ENCODE results near the gene CDH7.

Gene CDH7

DNA sequence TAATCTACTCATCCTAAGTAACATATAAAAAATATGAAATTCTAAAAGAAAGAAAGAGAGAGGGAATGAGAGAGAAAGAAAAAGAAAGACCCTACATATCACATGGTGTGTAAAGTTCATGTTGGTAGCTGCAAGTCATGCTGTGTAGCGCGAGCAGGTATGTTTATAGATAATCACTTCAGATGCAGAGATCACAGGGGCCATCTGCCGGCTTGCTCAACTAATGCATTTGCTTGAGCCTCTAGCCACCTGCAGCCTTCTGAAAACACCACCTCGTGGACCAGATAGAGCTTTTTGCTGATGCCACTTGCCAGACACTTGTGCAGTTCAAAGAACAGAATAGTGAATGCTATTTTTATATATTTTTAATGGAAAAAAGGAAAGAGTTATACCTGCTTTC, 37.6 kb downstream of the CDH7 start:
- TF ChIP-seq, protein P1, sequence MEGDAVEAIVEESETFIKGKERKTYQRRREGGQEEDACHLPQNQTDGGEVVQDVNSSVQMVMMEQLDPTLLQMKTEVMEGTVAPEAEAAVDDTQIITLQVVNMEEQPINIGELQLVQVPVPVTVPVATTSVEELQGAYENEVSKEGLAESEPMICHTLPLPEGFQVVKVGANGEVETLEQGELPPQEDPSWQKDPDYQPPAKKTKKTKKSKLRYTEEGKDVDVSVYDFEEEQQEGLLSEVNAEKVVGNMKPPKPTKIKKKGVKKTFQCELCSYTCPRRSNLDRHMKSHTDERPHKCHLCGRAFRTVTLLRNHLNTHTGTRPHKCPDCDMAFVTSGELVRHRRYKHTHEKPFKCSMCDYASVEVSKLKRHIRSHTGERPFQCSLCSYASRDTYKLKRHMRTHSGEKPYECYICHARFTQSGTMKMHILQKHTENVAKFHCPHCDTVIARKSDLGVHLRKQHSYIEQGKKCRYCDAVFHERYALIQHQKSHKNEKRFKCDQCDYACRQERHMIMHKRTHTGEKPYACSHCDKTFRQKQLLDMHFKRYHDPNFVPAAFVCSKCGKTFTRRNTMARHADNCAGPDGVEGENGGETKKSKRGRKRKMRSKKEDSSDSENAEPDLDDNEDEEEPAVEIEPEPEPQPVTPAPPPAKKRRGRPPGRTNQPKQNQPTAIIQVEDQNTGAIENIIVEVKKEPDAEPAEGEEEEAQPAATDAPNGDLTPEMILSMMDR (IDR thresholded peaks at IDR 0.05; ENCODE audit: borderline replicate concordance, control extremely low read depth, extremely low read depth, insufficient read depth, missing control alignments) = no peak
- in situ Hi-C loops (cut with MboI; ENCODE audit: low sequenced_read_pairs, unreplicated experiment) = no loop called here
- DNase-seq (ENCODE audit: low spot score) = no peak

DNA sequence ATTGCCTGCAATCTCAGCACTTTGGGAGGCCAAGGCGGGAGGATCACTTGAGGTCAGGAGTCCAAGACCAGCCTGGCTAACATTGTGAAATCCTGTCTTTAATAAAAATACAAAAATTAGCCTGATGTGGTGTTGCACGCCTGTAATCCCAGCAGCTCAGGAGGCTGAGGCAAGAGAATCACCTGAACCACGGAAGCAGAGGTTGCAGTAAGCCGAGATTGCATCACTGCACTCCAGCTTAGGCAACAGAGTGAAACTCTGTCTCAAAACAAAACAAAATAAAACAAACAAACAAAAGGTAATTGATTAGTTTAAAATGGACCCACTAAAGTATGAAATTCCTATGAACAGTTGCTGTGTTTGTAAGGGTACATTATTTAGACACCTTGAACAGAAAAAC, 39.8 kb downstream of the CDH7 start:
- in situ Hi-C loops (cut with MboI; ENCODE audit: low sequenced_read_pairs, unreplicated experiment) = no loop called here
- no peak for DNase-seq (ENCODE audit: low spot score)
- TF ChIP-seq, protein P1 (IDR thresholded peaks at IDR 0.05; ENCODE audit: borderline replicate concordance, control extremely low read depth, extremely low read depth, insufficient read depth, missing control alignments) = no peak

DNA sequence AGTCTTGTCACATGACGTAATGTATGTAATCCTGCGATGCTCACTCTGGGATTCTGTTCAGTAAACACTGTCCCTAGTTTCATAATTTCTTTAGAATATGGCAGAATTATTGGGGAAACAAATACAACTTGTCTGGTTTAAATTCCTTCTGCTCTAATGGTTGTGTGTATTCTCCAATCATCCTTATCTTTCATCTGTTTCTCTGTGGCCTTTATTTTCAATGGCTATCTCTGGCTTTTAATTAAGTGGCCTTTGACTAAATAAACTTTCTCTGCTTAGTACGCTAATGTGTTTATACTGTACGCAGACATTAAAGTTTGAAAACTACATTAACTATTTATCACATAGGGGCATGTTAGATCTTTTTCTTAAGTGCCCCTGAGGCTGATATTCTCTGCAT, 40.9 kb downstream of the CDH7 start:
- no peak for DNase-seq (ENCODE audit: low spot score)
- in situ Hi-C loops (cut with MboI; ENCODE audit: low sequenced_read_pairs, unreplicated experiment) = no loop called here
- TF ChIP-seq, protein P1 (IDR thresholded peaks at IDR 0.05; ENCODE audit: borderline replicate concordance, control extremely low read depth, extremely low read depth, insufficient read depth, missing control alignments) = no peak

DNA sequence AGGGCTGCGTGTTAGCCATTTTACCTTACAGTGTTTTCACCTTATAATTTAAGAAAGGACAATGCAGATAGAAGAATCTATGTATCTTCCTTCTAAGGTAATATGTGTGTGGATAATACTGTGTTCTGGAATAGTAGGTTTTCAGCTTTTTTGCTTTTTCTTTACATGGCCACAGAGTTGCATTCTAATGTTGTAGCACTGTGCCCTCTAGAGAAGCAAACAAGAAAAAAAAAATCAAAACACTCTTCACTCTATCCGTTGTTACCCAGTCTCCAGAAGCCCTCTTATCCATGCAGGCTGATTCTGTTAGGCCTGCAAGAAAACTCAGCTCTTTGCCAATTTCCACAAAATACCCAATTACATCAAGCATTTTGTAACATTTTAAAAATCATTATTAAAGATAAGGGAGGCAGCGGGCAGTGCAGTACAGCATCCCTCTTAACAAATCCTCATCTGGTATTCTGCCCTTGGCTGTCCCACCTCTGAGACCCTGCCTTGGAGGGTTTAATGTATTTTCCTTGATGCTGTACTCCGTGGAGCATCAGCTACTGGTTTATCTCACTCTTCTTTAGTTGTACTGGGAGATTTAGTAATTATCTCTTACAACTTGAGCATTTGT, 41.8 kb downstream of the CDH7 start:
- in situ Hi-C loops (cut with MboI; ENCODE audit: low sequenced_read_pairs, unreplicated experiment) = no loop called here
- no peak for DNase-seq (ENCODE audit: low spot score)
- TF ChIP-seq, protein P1 (IDR thresholded peaks at IDR 0.05; ENCODE audit: borderline replicate concordance, control extremely low read depth, extremely low read depth, insufficient read depth, missing control alignments) = no peak

DNA sequence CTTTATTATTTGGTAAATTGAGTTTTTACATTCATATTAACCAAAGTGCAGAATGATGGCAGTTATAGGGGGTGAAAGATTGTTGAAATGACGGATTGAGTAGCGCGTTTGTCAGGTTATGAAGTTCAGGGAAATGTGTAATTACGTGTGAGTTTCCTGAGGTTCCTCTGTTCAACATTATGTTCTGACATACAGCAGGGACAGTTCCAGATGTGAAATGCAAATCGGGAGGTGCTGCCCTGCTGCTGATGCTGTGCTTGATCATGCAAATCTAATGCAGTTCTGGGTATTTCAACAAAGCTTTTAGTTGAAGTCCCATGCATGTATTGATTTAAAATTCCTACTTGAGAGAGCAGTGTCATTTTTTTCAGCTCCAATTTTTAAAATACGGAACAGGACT, 57.9 kb downstream of the CDH7 start:
- in situ Hi-C loops (cut with MboI; ENCODE audit: low sequenced_read_pairs, unreplicated experiment) = no loop called here
- TF ChIP-seq, protein P1 (IDR thresholded peaks at IDR 0.05; ENCODE audit: borderline replicate concordance, control extremely low read depth, extremely low read depth, insufficient read depth, missing control alignments) = no peak
- DNase-seq (ENCODE audit: low spot score) = no peak

DNA sequence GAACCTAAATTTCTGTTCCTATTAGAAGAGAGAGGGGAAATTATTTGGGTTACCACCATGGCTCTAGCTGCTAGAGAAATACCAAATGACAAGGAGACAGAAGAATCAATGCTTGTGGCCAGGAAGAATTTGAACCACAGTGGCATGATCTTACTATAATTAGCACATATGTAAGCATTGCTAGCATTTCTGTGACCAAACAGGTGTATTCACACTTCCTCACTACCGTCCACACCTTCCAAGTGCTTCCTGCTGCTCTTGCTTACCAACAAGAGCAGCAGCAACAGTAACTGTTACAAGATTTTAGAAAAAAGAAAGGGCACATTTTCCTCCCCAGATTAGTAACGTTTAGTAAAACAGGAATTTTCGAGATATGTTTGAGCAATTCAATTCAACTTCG, 60.5 kb downstream of the CDH7 start:
- TF ChIP-seq, protein P1 (IDR thresholded peaks at IDR 0.05; ENCODE audit: borderline replicate concordance, control extremely low read depth, extremely low read depth, insufficient read depth, missing control alignments) = no peak
- in situ Hi-C loops (cut with MboI; ENCODE audit: low sequenced_read_pairs, unreplicated experiment) = no loop called here
- DNase-seq (ENCODE audit: low spot score) = no peak
